Measurements from ENCODE around the gene STPG1.

DNA sequence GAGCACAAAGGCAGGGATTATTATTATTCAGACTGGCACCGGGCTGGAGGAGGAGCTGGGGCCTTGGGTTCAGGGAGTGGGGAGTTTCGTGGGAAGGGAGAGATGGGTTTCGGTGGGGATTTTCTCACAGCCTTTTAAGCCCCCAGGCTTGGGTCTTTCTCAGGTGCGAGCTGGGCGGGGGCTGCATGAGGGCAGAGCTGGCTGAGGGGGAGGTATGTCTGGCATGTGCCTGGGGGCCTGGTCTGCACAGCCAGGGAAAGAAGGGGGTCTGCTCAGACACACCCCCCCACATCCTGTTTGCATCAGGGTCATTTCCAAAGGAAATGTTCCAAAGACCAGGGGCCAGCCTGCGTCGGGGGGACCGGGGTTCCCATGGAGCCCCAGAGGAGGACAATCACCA, 72.8 kb downstream of the STPG1 start:
- TF ChIP-seq EZH2 (IDR thresholded peaks at IDR 0.05; ENCODE audit: low read length) (no peak), CTCF (optimal IDR thresholded peaks at IDR 0.05 in 1 of 3, IDR thresholded peaks at IDR 0.05 in 1 of 3, conservative IDR thresholded peaks at IDR 0.05 in 1 of 3; ENCODE audit: extremely low read depth in 1 of 3, insufficient read depth in 2 of 3, low read length in 3 of 3) (no peak)
